GM20431 (cell line): ENCODE measurements around the gene OGDH.

Source experiments
- in situ Hi-C: fragments of 300-500 bp; cut with MseI, MboI; formaldehyde crosslinking; loops from one replicate; pipeline ENCODE4 v1.15.0; 2020; ENCODE audit warnings: low sequenced_read_pairs; ENCODE audit not compliant: unreplicated experiment

OGDH gene

DNA sequence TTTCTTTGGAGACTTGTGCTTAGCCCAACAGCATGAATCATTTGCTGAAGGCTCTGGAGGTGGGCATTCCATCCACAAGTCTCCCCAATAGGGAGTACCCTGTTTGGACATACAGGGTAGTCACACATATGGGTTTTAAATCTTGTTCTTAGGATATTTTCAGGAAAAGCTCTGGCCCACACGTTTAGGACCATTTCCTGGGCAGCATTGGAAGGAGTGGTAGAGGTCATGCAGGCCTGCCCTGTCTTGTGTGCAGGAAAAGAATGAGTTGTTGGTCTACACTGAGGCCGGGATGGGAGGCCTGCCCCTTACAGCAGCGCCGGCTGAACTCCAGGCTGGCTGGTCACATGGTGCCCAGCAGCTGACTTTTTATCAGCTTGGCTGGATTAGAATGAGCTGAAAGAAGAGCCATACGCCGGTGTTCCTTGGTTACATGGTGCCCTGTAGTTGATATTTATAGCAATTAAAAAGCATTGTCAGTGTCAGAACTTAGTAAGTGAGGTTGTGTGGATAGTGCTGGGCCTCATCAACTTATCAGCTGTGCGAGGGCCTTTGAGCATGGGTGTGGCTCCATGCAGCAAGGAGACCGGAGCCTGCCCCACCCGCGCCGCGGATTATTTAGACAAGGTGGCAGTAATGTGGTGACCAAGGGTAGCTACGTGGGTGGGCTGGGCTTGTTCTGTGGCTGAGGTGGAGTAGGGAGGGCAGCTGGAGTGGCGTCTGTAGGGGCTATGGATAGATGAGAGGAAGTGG, 28.6 kb downstream of the OGDH start:
- in situ Hi-C loops: no loop called here

DNA sequence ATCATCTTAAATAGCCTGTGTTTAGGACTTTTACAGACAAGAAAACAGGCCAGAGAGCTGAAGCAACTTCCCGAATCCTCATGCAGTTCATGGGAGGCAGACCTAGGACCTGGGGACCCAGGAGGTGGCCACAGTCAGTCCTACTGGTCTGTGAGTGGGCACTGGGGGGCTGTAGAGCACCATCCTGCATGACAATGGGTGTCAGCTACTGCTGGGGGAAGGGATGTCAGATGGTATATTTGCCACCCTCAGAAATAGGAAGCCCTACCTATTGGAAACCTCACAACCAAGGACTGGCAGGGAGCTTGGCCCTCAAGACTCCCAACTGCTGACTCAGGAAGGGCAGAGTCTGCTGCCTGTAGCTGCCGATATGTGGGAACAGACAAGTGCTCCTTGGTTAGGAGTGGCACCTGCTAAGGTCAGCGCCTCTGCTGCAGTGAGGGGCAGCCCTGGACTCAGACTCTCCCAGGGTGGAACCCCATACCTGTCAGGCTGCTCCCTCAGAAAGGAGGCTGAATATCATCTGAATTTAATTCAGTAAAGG, 29.7 kb downstream of the OGDH start:
- in situ Hi-C loops: no loop called here

DNA sequence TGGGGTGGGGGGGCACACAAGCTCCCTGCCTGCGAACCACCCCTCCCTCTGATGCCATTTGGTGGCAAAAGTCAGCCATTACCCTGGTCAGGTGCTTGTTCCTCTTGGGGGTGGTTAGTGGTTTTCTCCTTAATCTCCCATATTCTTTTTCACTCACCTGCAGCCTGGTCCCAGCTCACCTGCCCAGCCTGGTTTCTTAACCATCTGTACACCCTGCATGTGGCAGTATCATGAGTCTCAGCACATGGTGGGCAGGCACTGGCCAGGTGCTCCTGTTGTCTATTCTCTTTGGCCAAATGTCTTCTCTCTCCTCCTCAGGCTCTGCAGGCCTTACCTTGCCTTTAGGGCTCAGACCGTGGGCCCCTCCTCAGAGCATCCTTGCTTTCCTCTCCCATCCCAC, 30.5 kb downstream of the OGDH start:
- in situ Hi-C loops: no loop called here

DNA sequence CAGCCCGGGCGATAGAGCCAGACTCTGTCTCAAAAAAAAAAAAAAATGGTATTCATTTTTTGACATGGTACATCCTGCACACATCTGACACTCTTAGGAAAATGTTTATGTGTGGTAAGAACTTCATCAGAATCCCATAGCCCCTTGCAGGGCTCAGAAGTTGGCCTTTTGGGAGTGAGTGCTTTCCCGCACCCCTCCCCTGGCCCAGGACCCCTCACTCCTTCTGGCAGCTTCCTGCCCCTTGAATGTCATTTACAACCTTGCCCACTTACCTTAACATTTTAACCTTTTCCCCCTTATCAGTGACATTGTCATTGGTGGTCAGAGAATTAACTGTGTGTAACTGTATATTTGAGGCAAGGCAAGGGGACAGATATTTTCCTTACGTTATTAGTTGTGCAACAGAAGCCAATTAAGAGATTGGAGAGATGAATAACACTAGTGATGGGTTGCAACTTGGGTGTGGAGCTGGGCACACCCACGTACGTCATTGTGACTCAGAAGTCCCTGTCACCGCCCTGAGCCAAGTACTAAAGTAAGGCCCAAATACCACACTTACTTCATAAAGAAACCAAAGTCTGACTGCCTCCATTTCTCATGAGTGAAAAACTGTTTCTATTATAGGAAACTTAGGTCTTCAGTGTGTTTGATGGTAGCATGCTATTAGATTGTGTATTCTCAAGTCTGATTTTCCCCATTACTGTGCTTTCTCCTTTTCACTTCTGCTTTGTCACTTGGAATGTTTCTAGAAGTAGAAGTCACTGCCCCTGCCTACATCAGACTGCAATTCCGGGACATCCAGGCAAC, 31.6 kb downstream of the OGDH start:
- in situ Hi-C loops: no loop called here

DNA sequence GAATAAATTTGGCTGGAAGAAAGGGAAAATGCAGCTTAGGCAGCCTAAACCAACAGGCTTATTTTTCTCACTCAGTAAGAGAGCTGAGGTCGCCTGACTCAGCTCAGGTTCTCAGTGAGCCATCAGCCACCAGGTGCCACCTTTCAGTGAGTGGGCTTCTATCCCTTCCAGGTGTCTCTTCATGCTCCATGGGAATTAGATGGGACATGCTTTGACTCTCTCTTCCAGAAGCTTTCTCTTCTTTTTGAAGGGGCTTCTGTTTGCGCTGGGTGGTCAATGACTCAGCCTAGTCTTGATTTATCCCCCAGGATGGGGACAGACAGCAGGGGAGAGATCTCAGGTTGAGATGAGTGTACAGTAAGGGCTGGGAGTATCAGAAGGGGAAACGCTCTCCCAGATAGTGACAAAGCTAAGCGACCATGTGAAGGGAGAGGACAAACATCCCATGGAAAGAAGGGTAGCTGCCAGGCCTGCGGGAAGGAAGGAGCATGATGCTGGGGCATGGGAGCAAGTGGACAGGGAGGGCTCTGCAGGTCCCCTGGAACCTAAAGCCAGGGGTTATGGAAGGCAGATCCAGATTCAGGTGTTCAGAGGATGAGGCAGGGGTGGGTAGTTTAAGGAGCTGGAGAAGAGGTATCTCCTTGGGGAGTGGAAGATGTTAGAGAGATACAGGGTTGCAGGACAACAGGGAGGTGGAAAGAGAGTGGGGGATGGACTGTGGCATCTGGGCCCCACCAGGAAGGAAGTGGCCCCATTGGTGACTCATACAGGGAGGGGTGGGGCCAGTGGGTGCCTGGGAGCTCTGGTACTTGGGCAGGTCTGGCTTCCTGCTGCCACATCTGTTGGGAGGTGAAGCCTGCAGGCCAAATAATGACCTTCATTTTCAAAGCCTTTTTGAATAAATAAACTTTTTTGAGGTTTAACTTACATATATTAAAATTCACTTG, 32.5 kb downstream of the OGDH start:
- in situ Hi-C loops: no loop called here

DNA sequence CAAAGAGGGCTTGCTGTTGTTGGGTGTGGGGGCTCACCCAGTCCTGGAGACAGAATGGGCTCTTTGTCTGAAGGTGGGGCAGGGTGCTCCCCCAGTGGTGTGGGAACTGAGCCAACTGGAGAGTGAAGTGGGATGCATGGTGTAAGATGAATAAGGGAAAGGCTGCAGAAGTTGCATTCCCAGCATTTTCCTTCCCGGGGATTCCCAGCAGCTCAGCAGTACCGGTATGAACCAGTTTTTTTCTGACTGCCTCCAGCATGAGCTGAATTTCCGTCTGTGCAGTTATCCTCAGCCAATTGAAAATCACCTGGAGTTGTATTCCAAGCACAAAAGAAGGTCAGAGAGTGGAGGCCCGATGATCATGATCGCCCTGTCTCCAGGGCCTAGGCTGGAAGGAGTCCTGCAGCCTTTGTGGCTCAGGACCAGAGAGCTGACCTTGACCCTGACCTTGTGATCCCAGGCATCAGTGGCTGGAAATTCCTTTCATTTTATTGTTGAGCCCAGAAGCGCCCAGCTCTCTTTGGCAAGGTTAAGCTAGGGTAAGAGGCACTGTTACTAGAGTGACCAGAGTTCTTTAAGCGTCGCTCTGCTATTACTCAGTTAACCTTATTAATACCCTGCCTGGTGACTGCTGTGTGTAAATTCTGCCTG, 33.4 kb downstream of the OGDH start:
- in situ Hi-C loops: no loop called here

DNA sequence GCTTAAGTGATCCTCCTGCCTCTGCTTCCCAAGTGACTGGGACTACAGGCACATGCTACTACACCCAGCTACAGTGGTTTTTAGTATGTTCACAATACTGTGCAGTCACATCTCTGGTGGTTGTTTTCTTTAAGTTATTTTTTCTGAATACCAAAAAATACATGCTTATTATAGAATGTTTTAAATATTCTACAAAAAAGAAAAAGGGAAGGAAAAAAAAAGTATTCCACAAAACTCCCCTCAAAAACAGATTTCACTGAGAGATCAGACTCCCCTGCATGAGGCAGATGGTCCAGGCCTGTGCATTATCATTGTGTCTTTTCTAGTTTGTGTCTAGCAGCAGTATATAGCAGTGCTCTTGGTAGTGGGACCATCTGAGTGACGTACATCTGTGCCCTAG, 36.8 kb downstream of the OGDH start:
- in situ Hi-C loops: no loop called here

DNA sequence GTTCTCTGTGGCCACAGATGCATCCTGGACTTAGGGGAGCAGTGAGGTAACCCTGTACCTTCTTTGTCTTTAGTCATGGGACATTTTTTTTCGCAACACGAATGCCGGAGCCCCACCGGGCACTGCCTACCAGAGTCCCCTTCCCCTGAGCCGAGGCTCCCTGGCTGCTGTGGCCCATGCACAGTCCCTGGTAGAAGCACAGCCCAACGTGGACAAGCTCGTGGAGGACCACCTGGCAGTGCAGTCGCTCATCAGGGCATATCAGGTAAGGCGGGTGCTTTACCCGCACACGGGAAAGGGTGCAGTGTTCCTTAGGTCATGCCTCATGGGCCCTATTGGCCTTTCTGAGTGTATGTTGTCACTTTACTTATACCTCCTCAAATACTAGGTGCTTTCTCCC, 38.8 kb downstream of the OGDH start:
- in situ Hi-C loops: no loop called here

DNA sequence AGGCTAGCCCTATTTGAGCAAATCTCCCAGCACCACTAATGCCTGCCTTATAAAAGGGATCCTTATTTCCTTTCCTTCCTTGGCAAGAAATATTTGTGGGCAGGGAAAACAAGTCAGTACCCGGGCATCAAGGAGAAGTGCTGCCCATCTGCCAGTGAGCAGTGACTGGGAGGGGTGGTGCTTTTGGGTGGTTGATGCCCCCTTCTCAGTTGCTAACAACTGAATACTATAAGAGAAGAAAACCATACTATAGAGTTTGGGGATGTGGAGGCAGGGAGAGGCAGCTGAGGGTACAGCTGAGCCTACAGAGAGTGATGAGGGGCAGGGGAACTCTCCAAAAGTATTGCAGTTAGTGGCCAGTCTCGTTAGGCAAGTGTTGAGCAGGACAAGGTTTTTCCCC, 39.3 kb downstream of the OGDH start:
- in situ Hi-C loops: no loop called here

DNA sequence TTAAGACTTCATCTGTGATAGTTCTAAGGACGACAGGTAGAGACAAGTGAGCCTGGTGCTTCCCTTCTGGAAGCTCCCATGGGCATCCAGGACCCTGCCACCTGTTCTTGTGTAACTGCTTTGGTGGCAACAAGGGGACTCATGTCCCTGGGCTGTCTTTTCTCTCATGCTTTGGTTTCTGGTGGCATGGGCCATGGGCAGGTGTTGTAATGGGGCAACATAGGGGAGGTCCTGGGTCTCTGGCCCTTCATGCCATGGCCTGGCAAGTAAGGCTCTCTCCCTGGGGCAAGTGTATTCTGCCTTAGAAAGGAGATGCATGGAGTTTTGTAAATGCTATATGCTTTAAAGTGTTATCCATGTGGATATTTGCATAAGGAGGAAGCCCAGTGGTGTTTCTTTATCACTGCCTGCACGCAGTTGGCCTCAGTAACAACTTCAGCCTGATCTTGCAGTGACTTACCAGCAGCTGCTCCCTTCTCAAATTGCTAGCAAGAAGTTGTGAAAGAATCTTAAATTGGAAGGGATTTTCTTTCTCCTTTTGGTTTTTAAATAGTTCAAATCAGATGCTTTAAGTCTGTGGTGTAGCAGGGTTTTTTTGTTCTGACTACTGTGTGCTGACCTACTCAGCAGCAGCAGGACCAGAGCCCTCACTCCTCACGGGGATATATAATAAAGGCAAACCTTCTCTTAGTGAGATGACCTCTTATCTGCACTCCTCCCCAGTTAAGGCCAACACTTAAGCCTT, 39.9 kb downstream of the OGDH start:
- in situ Hi-C loops: no loop called here

DNA sequence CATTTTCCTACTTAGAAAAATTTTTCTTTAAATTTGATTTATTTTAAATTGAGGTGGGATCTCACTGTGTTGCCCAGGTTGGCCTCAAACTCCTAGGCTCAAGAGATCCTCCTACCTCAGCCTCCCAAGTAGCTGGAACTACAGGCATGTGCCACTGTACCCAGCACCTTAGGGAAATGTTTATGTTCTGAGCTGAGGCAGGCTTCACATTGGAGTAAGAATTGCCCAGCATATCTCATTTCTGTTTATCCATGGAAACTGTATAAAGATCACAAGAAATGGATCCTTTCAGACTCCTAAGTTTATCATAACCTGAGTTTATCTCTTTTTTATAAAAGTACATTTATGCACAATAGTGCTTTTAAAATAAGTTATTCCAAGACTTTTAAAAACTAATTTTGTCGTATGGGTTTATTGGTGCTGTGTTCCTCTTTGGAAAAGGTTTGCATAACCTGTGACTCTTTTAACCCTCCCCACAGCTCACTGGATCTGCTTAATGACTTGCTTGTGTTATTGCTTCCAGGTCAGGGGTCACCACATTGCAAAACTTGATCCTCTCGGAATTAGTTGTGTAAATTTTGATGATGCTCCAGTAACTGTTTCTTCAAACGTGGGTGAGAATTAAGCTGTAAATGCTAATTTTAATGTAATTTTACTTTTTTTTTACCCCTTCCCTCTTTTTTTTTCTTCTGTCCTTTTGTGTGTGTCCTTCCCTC, 40.7 kb downstream of the OGDH start:
- in situ Hi-C loops: no loop called here

DNA sequence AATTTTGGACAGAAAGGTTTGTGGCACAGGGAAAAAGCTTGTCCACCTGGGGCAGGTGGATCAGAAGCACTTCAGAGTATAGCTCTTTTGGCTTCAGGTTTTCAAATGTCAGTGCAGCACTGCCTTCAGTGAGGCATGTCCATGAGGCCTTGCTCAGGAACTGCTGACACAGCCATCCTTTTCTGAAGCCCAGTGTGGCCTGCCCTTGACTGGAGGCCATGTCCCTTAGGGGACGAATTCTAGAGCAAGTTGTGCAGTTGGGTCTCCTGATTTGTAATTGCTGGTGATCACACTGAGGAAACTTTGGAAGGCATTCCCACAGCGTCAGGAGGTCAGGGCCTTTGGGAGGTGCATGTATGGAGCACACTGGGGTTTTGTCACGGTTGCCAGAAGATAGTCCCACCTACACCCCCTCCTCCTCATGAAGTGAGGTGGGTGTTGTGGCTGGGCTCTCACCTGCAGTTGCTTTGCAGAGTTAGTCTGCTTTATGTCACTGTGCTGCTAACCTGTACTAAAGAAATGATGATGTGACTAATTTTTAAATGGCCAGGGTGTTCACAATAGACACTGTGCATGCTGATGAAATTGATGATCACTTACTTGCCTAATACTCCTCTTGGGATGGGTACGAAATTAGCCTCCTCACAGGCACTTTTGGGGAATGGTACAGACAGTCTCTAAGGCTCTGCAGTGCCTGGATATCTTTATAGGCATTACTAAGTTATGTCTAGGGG, 41.7 kb downstream of the OGDH start:
- in situ Hi-C loops: no loop called here

DNA sequence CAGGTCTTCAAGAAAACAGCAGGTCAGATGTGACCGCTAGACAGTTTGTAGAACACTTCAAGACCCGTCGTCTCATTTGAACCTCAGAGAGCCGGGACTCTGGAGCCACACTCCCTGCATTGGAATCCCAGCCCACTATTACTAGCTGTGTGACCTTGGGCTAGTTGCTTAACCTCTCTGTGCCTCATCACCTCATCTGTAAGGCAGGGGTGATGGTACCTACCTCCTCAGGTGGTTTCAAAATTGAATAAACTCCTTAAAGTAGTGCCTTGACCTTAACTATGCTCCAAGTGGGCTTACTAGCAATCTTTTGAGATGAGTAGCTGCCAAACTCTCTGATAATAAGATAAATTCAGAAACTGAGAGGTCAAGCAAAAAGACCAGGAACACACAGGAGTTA, 43.8 kb downstream of the OGDH start:
- in situ Hi-C loops: no loop called here

DNA sequence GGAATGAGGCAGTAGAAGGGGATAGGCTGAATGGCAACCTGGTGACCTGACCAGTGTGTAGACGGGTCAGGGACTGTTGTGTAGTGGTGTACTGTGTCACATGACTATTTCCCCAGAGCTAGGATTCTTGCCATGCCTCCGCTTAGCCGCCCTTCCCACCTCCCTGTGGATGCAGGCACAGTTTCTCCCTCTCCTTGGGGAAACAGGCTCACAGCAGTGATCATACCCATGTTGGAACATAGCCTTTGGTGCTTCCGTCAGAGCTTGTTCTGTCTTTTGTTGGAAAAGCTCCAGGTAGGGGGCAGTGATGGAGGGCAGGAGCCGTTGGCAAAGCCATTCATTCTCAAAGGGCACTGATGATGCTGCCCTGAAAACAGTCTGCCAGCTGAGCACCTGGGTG, 44.3 kb downstream of the OGDH start:
- in situ Hi-C loops: no loop called here

DNA sequence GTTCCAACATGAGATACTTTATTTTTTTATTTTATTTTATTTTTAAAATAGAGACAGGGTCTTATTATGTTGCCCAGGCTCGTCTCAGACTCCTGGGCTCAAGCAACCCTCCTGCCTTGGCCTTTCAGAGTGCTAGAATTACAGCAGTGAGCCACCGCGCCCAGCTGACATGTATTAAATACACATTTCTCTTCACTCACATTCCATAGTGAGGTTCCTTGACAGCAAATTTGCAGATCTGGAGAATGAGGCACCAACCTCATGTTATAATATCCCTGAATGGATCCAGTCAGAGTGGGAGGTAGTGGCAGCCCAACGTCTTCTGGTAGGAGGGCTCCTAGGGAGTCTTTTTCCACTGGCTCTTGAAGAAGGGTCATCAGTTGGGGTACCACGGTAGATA, 46.1 kb downstream of the OGDH start:
- in situ Hi-C loops: no loop called here

DNA sequence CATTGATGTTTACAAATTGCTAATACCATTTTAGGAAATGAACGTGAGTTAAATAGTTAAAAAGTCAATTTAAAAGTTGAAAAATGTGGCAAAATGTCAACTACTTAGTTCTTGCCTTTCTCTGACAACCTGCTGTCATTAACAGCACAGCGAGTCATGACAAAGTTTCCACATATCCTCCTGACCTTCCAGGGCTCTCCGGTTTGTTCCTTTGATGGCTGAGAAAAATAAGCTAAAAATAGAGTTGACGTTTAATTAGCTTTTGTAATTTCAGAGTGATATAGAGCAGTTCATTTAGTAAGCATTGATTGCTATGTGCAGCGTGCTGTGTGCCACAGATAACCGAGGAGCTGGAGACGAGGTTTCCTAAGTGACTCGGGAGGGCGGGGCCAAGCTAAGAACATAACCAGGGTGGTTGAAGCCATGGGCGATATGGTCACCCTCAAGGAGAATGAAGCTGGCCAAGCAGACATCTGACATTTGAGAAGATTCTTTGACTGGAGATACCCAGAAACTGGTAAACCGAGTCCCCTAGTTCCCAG, 47.9 kb downstream of the OGDH start:
- in situ Hi-C loops: no loop called here

DNA sequence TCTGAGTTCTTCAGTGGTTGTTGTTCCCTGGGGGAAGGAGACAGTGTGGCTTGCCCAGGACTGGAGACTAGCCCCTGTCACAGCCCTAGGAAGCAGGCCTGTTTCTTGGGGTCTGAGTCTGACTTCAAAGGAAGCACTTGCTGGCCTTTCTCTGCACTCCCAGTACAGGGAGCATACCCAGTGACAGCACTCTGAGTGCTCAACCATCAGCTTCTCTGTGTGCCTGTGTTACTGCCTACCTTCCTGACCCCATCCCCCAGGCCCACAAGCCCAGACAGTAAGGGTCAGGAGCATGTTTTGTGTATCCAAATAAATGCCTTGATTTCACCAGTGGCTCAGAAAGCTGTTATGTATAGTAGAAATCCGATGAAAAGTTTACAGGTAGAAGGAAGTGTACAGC, 48.9 kb downstream of the OGDH start:
- in situ Hi-C loops: no loop called here

DNA sequence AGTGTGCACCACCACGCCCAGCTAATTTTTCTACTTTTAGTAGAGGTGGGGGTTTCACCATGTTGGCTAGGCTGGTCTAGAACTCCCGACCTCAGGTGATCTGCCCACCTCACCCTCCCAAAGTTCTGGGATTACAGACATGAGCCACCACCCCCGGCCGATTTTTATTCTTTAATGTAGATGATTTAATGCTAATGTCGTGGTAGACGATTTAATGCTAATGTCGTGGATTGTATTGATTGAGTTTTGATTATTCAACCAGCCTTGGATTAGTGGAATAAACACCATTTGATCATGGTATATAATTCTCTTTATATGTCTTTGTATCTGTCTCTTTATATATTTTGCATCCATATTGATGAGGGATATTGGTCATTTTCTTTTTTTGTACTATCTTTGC, 52.6 kb downstream of the OGDH start:
- in situ Hi-C loops: no loop called here
